ENCODE measurements around the gene RECQL. TPM values are rescaled to one million over a fixed set of nuclear protein-coding genes. Genes with fewer than 3 reads are reported as not detected.

The RECQL gene
- 10 to 100 TPM; 83.4 to 90.7 TPM for total RNA-seq

DNA sequence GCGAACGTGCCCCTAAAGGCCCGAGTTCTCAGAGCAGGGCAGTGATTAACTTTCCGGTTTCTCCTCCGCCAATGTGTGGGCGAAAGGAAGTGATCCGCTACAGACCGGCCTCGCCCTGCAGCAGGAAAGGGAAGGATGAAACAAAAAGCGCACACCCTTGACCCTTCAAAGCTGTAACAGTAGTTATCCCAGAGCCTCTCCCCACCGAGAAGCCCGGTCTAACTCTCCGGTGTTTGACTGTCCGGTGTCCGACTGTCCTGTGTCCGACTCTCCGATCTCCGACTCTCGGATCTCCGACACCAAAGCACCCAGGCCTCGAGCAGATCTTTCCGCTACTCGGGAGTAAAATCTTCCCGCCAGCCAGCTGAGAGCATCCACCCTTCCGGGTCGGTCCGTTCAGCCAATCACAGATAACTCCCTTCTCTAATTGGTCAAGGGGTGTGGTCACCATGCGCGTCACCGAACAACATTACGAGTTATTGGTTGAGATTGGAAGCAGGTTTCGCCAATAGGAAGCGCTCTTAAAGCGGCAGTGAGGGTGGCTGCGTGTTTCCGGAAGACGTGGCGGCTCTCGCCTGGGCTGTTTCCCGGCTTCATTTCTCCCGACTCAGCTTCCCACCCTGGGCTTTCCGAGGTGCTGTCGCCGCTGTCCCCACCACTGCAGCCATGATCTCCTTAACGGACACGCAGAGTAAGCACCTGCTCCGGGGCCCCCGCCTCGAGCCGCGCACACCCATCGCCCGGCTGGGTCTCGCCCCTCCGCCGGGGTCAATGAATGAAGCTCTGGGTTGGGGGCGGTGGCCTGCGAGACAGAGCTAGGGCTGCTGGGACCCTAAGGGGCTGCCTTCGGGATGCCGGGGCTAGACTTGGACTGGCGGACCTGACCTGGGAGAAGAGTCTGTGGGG, at the start of gene RECQL, which contains the start of gene GOLT1B:
TSS of gene RECQL (minus strand) at position 378 of the 906 bp plus-strand sequence. CDS start 2,065 bp downstream, outside the sequence.
TSS of gene GOLT1B (plus strand) at position 532 of the 906 bp plus-strand sequence. CDS start at position 667, 135 bp downstream.
- H3K27me3 Mint-ChIP-seq: no peaks in the 10 kb centered on the region
- H3K4me3 Mint-ChIP-seq: no peak within 1 kb of the TSS
- H3K9me3 Mint-ChIP-seq: no peaks in the 10 kb centered on the region
- H3K27ac Mint-ChIP-seq: no peak within 1 kb of the TSS
- H3K36me3 Mint-ChIP-seq: peaks cover 22% of the 10 kb centered on the region
- peaks cover 37% of the 10 kb centered on the region for H3K4me1 Mint-ChIP-seq
- DNase-seq: peak; percentile 87

- no peaks in the 10 kb centered on the region for H3K36me3 Mint-ChIP-seq
- no peak for DNase-seq
- H3K27me3 Mint-ChIP-seq: no peaks in the 10 kb centered on the region
- H3K9me3 Mint-ChIP-seq: no peaks in the 10 kb centered on the region
- no peak overlapping the region for H3K27ac Mint-ChIP-seq
- H3K4me3 Mint-ChIP-seq: no peak overlapping the region
- peaks cover 10% of the 10 kb centered on the region for H3K4me1 Mint-ChIP-seq
Observed at GRCh38 chr12:21547437-21547836, 46.0 kb upstream of the RECQL start.

- Mint-ChIP-seq H3K27me3 (no peaks in the 10 kb centered on the region), H3K4me1 (peaks cover 10% of the 10 kb centered on the region), H3K27ac (no peak overlapping the region), H3K36me3 (no peaks in the 10 kb centered on the region), H3K9me3 (no peaks in the 10 kb centered on the region), H3K4me3 (no peak overlapping the region)
- no peak for DNase-seq
Observed at GRCh38 chr12:21546716-21547115, 45.3 kb upstream of the RECQL start.

DNA sequence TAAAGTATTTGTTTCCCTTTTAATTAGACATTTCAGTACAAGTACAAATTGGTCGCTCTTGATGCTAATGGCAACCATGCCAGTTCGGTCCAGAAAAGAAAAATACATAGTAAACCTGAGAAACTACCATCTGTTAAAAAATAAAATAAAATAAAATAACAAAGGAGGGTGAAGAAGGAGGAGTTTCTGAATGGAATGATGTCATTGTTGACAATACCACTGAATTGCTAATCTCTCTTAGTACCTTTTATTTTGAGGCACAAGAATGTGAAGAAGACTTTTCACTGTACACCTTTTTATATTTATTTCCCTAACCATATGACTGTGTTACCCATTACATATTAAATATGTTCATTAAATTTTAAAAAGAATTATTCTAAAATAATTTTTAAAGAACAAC, 44.1 kb upstream of the RECQL start:
- Mint-ChIP-seq H3K27ac (no peak overlapping the region), H3K4me1 (peaks cover 10% of the 10 kb centered on the region), H3K36me3 (no peaks in the 10 kb centered on the region), H3K27me3 (no peaks in the 10 kb centered on the region), H3K4me3 (no peak overlapping the region), H3K9me3 (no peaks in the 10 kb centered on the region)
- DNase-seq: no peak

DNA sequence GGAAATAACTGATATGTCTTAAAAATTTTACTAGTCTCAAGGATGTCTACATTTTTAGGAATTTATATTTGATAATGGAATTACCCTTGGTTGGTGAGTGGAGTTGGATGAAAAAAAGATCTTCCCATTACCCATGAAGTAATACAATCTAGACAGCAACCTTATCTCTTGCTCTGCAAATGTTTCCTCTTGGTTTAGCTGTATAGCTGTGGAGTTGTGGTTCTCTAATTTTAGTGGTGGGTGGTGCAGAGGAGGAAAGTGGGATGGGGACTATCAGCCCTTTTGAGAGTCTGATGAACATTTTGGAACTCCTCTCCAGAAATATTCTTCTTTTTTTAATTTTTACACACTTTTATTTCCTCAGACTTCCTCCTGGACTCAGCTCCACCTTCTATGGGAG, 41.7 kb upstream of the RECQL start:
- Mint-ChIP-seq H3K27ac (no peak overlapping the region), H3K36me3 (no peaks in the 10 kb centered on the region), H3K27me3 (no peaks in the 10 kb centered on the region), H3K4me1 (peaks cover 7% of the 10 kb centered on the region), H3K9me3 (no peaks in the 10 kb centered on the region), H3K4me3 (no peak overlapping the region)
- DNase-seq: no peak

DNA sequence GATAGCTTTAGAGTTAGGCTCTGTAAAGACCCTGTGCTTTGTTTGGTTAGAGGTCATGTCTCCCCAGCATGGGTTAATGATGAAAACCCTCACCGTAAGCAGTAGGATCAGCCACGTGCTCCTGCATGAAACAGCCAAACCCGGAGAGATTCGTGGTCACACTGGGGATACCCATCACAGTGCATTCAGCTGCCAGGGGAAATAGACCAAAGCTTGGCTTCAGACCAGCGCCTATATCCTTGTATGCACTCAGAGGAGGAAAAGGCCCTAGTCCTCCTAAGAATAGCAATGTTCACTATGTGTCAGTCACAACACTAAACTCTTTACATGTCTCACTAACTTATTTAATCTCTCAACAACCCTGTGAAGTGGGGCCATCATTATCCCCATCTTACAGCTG, 41.0 kb upstream of the RECQL start:
- Mint-ChIP-seq H3K36me3 (no peaks in the 10 kb centered on the region), H3K27me3 (no peaks in the 10 kb centered on the region), H3K4me1 (peaks cover 2% of the 10 kb centered on the region), H3K9me3 (no peaks in the 10 kb centered on the region), H3K27ac (no peak overlapping the region), H3K4me3 (no peak overlapping the region)
- no peak for DNase-seq

DNA sequence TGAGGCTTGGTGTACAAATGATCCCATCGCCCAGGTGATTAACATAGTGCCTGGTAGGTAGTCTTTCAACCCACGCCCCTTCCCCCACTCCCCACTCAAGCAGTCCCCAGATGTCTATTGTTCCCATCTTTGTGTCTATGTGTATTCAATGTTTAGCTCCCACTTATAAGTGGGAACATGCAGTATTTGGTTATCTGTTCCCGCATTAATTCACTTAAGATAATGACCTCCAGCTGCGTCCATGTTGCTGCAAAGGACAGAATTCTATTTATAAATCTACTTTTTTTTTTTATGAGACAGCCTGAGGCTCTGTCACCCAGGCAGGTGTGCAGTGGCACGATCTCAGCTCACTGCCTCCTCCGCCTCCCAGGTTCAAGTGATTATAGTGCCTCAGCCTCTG, 40.3 kb upstream of the RECQL start:
- H3K27me3 Mint-ChIP-seq: no peaks in the 10 kb centered on the region
- DNase-seq: no peak
- H3K36me3 Mint-ChIP-seq: no peaks in the 10 kb centered on the region
- H3K9me3 Mint-ChIP-seq: no peaks in the 10 kb centered on the region
- no peak overlapping the region for H3K4me3 Mint-ChIP-seq
- H3K27ac Mint-ChIP-seq: no peak overlapping the region
- H3K4me1 Mint-ChIP-seq: no peaks in the 10 kb centered on the region

DNA sequence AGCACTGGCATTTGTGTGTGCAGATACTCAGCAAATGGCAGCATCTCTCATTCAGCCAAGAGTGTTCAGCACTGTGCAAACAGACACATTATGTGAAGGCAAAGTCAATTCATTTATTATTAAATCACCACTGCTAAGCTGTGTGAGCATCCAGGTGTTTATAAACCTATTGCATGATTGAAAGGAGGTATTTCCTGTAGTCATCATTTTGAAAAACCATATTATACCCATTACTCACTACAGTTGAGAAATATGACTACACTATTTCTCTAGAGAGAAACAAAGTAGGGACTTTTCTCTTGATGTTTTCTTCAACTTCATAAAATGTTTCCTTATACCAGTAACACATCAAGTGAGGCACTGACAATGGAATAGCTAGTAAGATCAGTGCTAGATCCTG, 38.4 kb upstream of the RECQL start:
- no peak for DNase-seq
- Mint-ChIP-seq H3K4me3 (no peak overlapping the region), H3K9me3 (no peaks in the 10 kb centered on the region), H3K4me1 (no peaks in the 10 kb centered on the region), H3K27ac (no peak overlapping the region), H3K36me3 (no peaks in the 10 kb centered on the region), H3K27me3 (peaks cover under 1% of the 10 kb centered on the region)

DNA sequence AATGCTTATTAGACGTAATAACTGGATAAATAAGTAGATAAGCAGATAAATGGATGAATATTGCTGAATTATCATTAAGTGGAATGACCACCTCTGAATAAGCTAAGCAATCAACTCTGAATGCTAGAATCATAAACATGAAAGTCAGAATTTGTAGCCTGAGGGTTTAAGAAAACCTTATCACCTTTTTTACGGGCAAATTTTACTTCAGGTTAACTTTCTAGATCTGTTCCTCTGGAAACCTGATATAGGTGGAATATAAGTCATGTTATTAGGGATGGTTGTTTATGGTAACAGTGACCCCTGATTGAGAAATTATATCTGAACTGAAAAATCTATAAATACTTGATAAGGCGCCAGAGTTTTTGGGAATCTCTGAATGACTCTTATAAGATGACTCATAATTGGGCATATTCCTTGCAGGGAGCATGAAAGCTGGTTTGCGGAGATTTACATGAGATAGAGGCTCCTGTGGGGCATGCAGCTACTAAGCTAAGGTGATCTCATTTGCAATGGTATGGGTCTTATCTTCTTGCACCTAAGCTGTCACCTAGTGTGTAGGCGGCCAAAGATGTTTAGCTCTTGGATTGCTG, 36.7 kb upstream of the RECQL start:
- DNase-seq: no peak
- Mint-ChIP-seq H3K4me1 (no peaks in the 10 kb centered on the region), H3K4me3 (no peak overlapping the region), H3K27ac (no peak overlapping the region), H3K9me3 (no peaks in the 10 kb centered on the region), H3K36me3 (no peaks in the 10 kb centered on the region), H3K27me3 (peaks cover 6% of the 10 kb centered on the region)

DNA sequence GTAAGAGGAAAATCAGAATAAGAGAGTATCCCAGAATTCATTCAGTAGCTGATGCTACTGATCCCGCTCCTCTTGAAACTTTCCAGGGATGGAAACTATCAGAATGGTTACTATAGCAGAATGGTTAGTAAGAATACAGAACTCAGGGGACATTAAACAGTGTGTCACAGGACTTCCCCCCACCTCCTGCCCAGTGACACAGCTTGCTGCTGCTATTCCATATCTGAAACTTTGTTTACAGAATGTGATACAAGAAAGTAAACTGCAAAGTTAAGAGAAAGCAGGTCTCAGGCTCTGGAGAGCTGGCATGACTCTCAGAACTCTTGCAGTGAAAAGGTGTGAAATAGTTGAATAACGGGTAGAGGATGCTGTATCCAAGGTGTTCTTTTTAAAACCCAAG, 28.0 kb upstream of the RECQL start:
- no peak overlapping the region for H3K27ac Mint-ChIP-seq
- H3K27me3 Mint-ChIP-seq: peaks cover 37% of the 10 kb centered on the region
- DNase-seq: no peak

DNA sequence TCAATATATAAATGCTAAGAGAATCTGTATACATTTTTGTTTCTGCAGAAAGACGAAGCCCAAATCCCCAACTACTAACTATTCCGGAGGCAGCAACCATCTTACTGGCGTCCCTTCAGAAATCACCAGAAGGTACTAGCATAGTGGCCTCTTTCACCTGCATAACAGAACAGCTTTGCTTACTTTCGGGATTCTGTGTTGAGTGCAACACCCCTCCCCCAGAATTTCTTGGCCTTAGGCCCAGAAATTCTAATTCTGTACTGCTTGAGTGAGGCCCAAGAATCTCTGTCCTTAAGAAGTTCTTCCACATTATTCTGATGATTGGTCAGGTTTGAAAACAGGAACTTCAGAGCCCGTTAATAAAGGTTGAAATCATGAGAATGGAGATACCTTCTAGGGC, 27.5 kb upstream of the RECQL start:
- DNase-seq: no peak
- peaks cover 34% of the 10 kb centered on the region for H3K27me3 Mint-ChIP-seq
- no peak overlapping the region for H3K4me3 Mint-ChIP-seq
- H3K27ac Mint-ChIP-seq: no peak overlapping the region
- H3K36me3 Mint-ChIP-seq: no peaks in the 10 kb centered on the region
- peaks cover 3% of the 10 kb centered on the region for H3K9me3 Mint-ChIP-seq
- peaks cover 2% of the 10 kb centered on the region for H3K4me1 Mint-ChIP-seq

More for the DNA sequence above, 28.0 kb upstream of the RECQL start:
- no peaks in the 10 kb centered on the region for H3K36me3 Mint-ChIP-seq
- no peaks in the 10 kb centered on the region for H3K9me3 Mint-ChIP-seq
- no peak overlapping the region for H3K4me3 Mint-ChIP-seq
- H3K4me1 Mint-ChIP-seq: peaks cover 2% of the 10 kb centered on the region

DNA sequence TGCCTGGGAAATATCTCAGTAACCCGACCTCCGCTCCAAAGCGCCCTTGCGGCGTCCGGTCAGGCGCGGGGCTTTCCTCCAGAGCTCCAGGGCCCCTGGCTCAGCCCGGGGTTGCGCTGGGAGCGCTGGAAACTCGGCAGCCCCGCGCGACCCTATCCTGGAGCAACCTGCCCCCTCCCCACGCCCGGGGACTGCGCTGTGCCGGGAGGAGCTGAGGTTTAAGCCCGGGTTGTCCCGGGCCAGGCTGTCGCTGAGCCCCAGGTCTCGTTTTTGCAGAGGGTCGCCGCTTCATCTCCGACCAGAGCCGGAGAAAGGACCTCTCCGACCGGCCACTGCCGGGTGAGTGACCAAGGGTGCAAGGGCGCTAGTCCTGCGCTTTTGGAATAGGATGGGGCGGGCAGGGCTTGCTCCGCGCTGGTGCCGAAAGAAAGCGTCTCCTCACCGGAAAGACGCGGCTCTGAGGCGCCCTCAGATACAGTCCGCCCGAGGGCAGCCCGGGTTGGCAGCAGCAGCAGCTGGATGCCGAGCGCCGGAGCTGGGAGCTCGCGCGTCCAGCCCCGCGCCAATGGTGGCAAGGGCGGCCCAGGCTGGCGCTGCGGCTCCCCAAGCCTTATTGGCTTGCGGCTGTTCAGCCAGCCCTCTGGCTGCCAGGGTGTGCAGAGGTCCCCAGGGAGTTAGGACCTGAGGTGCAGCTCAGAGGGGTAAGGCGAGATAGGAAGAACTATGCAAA, 26.2 kb upstream of the RECQL start:
- Mint-ChIP-seq H3K4me1 (peaks cover 4% of the 10 kb centered on the region), H3K27me3 (peaks cover 34% of the 10 kb centered on the region), H3K27ac (no peak overlapping the region), H3K36me3 (no peaks in the 10 kb centered on the region), H3K9me3 (peaks cover 5% of the 10 kb centered on the region), H3K4me3 (peak overlapping the region; percentile 71)
- peak; percentile 76 for DNase-seq

DNA sequence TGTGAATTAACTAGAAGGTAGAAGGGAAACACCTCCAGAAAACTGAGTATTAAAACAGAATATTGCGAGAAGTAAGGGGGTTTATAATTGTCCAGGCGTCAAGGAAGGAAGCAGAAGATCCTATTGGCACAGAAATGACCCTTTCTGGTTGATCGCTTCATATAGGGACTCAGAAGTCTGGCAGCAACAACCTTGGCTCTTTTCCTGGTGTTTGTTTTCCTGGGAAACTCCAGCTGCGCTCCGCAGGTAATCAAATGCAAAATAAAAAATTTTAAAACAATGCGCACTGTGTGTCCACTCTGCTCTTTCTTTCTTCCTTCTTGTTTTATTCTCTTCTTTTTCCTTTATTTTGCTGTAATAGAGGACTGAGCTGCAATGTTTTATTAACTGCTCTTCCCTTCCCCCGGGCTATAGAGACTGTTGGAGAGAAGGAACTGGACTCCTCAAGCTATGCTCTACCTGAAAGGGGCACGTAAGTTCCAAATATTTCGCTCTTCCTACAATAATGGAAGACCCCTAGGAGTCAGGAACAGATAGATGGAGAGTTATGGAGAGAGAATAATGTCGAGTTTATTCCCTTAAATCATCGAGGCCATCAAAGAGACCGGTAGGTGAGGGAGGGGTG, 25.4 kb upstream of the RECQL start:
- no peak for DNase-seq
- H3K36me3 Mint-ChIP-seq: no peaks in the 10 kb centered on the region
- H3K4me3 Mint-ChIP-seq: peak overlapping the region; percentile 72
- peaks cover 33% of the 10 kb centered on the region for H3K27me3 Mint-ChIP-seq
- H3K27ac Mint-ChIP-seq: no peak overlapping the region
- H3K4me1 Mint-ChIP-seq: peaks cover 4% of the 10 kb centered on the region
- peaks cover 5% of the 10 kb centered on the region for H3K9me3 Mint-ChIP-seq

GRCh38 chr12:21526053-21526452, 24.6 kb upstream of the RECQL start, which contains the start of gene SPX:
TSS of gene SPX (plus strand) at chr12:21526296. CDS start at chr12:21526473, 177 bp downstream.
- Mint-ChIP-seq H3K9me3 (peaks cover 5% of the 10 kb centered on the region), H3K4me1 (peaks cover 4% of the 10 kb centered on the region), H3K27ac (no peak within 1 kb of the TSS), H3K27me3 (peaks cover 26% of the 10 kb centered on the region), H3K36me3 (no peaks in the 10 kb centered on the region), H3K4me3 (peak within 1 kb of the TSS; percentile 72)
- no peak for DNase-seq

- H3K9me3 Mint-ChIP-seq: peaks cover 5% of the 10 kb centered on the region
- no peak overlapping the region for H3K27ac Mint-ChIP-seq
- H3K4me1 Mint-ChIP-seq: peaks cover 4% of the 10 kb centered on the region
- H3K36me3 Mint-ChIP-seq: peaks cover 12% of the 10 kb centered on the region
- no peak for DNase-seq
- no peak overlapping the region for H3K4me3 Mint-ChIP-seq
- H3K27me3 Mint-ChIP-seq: peaks cover 5% of the 10 kb centered on the region
Observed at GRCh38 chr12:21523148-21523547, 21.7 kb upstream of the RECQL start.

All from activated naive CD8-positive, alpha-beta T cell treated with anti-CD3 and anti-CD28 coated beads for 36 hours (primary cell).